Mesodermal cell (in vitro differentiated cells): ENCODE results near the gene CXCL11. TPM values are rescaled to one million over a fixed set of nuclear protein-coding genes. Genes with fewer than 3 reads are reported as not detected.
A peak's percentile ranks its signal among the peaks of the same experiment; 100 is the strongest.

Experiments
- H3K27ac ChIP-seq: 2 replicates; pipeline ENCODE4 v1.7.0; 2013; ENCODE audit warnings: mild to moderate bottlenecking, low read depth, low read length, moderate library complexity; ENCODE audit not compliant: severe bottlenecking
- H3K36me3 ChIP-seq: 2 replicates; pipeline ENCODE4 v1.7.1; 2013; ENCODE audit warnings: mild to moderate bottlenecking, low read length, moderate library complexity; ENCODE audit not compliant: control insufficient read depth, insufficient read depth
- H3K4me1 ChIP-seq: one replicate; pipeline ENCODE4 v1.7.1; 2013; ENCODE audit warnings: mild to moderate bottlenecking, low read length; ENCODE audit not compliant: insufficient read depth, control insufficient read depth, poor library complexity, severe bottlenecking
- H3K4me3 ChIP-seq: 2 replicates; pipeline ENCODE4 v1.7.0; 2013; ENCODE audit warnings: low read length, control low read depth, mild to moderate bottlenecking; ENCODE audit not compliant: insufficient read depth, poor library complexity, severe bottlenecking; ENCODE audit errors: extremely low read depth
- H3K9me3 ChIP-seq: 2 replicates; pipeline ENCODE4 v1.7.1; 2013; ENCODE audit warnings: mild to moderate bottlenecking, low read length, moderate library complexity; ENCODE audit not compliant: control insufficient read depth
- WGBS, 2 experiments: methylation state at CpG; one replicate each; pipeline ENCODE4 v1.1.5; 2013; ENCODE audit warnings: missing lambda C conversion rate in 2 of 2; ENCODE audit not compliant: insufficient coverage in 2 of 2; 5-methylcytosine and 5-hydroxymethylcytosine counted together
- polyA plus RNA-seq, 2 experiments: library from polyadenylated mRNA; stranded (reverse); fragments of 50-300 nt; gene quantifications; one replicate each; pipeline ENCODE4 v1.2.3, GENCODE V29; 2013

Gene CXCL11
- not detected for polyA plus RNA-seq (2013, experiment 1 of 2)
- not detected for polyA plus RNA-seq (2013, experiment 2 of 2)

DNA sequence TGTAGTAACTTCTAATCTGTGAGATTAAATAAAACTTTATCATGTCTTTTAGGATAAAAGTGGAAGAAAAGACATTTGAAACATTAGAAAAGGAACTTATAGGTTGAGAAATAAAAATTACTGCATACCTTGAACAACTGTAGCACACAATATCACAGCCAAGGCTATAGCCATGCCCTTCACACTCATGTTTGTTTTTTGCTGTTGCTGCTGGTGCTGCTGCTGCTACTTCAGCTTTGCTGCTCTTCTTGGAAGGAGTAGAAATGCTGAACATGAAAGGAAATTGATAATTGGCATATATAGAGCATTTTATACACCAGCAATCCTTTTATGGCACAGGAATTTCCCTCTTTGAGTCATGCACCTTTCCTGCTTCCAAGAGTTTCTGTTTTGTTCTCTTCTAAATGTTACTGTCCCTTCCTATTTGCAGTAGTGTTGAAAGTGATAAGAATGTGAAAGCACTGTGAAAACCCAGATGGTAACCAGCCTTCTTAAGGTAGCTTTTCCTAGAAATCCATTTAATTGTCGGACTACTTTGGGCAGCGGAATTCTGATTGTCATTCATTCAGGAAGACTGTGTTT is at the start of gene CXCL11:
CXCL11 (minus strand) TSS at position 272 of the 582 bp plus-strand sequence; CDS start at position 189, 83 bp downstream.
- 100% methylated on average over 2 of the region's 2 CpGs; no CpG with 5 or more reads in 1 of the 2 experiments for WGBS, 2 experiments
- Histone ChIP-seq H3K9me3 (no peaks in the 10 kb centered on the region), H3K4me3 (no peak within 1 kb of the TSS), H3K27ac (no peak within 1 kb of the TSS), H3K36me3 (no peaks in the 10 kb centered on the region), H3K4me1 (no peaks in the 10 kb centered on the region)

DNA sequence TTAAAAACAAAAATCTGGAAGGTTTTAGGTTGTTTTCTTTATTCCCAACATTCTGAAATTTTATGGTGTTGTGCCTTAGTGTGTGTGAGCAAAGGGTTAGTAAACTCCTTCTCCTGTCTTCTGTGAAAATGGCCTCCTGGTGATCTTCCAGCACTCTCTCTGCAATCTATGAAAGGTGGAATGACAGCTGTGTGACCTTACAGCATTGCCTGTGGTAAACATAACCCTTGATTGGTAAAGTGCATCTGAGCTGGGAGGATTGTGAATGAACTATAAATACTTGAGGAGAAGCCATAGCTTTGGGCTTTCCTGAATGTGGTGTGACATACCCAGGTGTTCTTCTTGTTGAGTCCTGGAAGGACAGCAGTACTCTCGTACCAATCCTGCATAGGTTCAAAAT is 48.7 kb upstream of the CXCL11 start:
- Histone ChIP-seq H3K27ac (no peak overlapping the region), H3K9me3 (no peaks in the 10 kb centered on the region), H3K4me3 (no peak overlapping the region), H3K4me1 (no peaks in the 10 kb centered on the region), H3K36me3 (no peaks in the 10 kb centered on the region)
- WGBS, 2 experiments = 100% methylated on average over 1 of the region's 1 CpG; no CpG with 5 or more reads in 1 of the 2 experiments

DNA sequence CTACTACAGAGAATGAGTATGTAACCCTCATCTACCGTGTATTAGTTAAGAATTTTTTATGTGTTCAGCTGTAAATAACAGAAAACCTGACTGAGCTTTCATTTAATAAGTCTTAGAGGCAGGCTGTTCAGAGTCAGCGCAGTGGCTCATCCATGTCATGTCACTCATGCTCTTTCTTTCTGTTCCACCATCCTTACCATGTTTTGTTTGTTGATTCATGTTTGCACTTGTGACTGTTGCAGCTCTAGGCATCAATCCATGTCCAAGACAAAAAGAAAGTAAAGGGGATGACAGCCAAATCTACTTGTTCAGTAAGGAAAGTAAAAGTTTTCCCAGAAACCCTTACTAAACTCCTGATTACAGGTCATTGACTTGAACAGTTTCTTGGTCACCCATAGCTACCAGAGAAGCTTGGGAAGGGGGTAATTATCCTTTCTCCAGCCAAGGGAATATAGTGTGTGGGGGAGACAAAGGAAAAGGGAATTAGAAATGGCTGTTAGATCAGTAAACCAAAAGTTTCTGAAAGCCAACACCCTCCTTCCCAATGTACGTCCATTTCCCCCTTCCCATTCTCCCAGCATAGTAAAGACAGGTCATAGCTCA is 47.6 kb upstream of the CXCL11 start:
- 100% methylated on average over 1 of the region's 3 CpGs; no CpG with 5 or more reads in 1 of the 2 experiments for WGBS, 2 experiments

DNA sequence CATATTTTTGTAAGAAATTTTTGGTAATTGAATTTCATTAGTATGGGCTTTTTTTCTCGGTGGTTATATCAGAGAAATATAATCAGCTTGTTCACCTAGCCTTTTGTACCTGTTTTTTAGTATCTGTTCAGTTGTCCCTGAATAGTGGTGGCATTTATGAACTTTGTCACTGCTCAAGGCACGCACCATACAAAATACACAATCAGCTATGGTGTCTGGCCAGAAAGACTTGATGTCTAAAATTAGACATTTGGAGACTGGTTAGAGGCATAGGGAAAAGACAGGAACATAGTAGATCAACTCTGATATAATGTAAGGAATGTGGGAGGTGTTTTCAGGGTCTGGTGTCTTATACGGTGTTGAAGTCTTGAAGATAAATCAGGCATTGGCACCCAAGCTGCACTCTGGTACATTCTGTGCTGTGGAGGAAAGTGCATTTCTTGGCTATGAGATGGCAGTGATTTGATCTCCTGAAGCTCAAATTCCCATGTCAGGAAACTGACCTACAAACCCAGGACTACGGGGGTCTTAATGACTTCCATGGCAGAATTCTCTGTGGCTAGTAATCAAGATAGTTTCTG is 42.3 kb upstream of the CXCL11 start:
- 97 to 100% methylated on average over 2 of the region's 4 CpGs for whole genome bisulfite sequencing, 2 experiments
- Histone ChIP-seq H3K27ac (no peak overlapping the region), H3K4me1 (no peaks in the 10 kb centered on the region)

More for the DNA sequence above, 47.6 kb upstream of the CXCL11 start:
- no peaks in the 10 kb centered on the region for H3K9me3 ChIP-seq
- no peak overlapping the region for H3K4me3 ChIP-seq
- H3K4me1 ChIP-seq = no peaks in the 10 kb centered on the region
- no peaks in the 10 kb centered on the region for H3K36me3 ChIP-seq
- no peak overlapping the region for H3K27ac ChIP-seq

DNA sequence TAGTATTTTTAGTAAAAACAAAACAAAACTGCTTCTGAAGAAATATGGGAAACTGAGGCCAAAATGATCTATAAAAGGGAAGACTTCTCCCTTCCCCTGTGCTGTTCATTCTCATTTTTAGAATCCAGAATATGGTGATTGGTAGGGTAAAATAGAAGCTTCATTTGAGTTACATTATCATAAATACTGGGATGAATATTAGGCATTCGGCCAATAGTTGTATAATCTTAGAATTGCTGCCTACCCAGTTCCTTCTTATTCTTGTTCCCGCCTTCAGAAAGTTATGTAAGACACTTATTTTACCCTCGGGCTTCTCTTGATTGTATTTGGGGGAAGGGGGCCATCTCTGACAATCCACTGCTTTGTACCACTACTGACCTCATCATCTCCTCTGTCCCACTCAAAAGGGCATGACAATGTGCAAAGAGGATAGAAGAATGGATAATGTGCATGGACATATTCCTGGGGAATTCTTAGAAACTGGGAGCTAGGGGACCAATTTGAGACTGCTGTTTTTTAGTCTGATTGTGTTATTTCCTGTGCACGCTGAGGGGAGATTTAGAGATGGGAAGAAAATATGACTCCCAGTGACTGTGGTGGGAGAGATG is 39.2 kb upstream of the CXCL11 start:
- Histone ChIP-seq H3K4me1 (no peaks in the 10 kb centered on the region), H3K9me3 (no peaks in the 10 kb centered on the region), H3K4me3 (no peak overlapping the region), H3K36me3 (no peaks in the 10 kb centered on the region), H3K27ac (peak overlapping the region; percentile 37)
- WGBS, 2 experiments = 93 to 100% methylated on average over 1 of the region's 4 CpGs

More for the DNA sequence above, 42.3 kb upstream of the CXCL11 start:
- Histone ChIP-seq H3K36me3 (no peaks in the 10 kb centered on the region), H3K9me3 (no peaks in the 10 kb centered on the region), H3K4me3 (no peak overlapping the region)

DNA sequence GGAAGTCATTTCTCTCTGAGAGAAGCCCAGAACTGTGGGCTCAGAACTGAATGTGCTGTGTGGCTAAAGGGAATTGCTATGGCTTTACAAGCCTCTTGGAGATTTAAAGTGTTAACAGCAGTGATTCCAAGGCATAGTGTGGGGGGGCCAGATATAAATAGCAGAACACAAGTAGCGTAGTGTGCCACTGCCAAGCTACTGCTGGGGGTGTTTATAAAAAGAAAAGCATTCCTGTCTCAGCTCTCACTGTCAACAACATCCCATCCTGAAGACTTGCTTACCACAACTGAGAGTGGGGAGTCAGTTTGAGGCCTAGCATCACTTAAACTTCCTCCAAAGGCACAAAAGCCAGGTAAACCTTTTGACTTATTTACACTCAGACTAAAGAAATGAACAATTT is 38.6 kb upstream of the CXCL11 start, which contains the start of gene ART3:
ART3 (plus strand) TSS at position 242 of the 400 bp plus-strand sequence. CDS start 1,181 bp downstream, outside the sequence.
- H3K9me3 ChIP-seq = no peaks in the 10 kb centered on the region
- H3K27ac ChIP-seq = peak within 1 kb of the TSS; percentile 37
- no peaks in the 10 kb centered on the region for H3K4me1 ChIP-seq
- H3K4me3 ChIP-seq = no peak within 1 kb of the TSS
- no CpG with 5 or more reads among the region's 1 CpG for WGBS, 2 experiments
- no peaks in the 10 kb centered on the region for H3K36me3 ChIP-seq

DNA sequence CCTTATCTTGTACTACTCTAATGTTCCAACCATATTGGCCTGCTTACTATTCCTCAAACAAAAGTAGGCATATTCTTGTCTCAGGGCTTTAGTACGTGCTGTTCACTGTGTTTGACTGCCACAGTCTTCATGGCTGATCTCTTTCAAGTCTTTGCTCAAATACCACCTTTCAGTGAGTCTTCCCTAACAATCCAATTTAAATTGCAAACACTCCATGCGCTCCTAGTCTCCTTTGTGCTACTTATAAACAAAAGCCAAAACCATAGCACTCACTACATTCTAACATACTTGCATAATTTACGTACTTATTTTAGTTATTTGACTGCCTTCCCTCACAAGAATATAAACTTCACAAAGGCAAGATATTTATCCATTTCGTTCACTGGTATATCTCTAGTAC is 36.9 kb upstream of the CXCL11 start:
- H3K4me1 ChIP-seq = no peaks in the 10 kb centered on the region
- H3K36me3 ChIP-seq = no peaks in the 10 kb centered on the region
- WGBS, 2 experiments = 55 to 61% methylated on average over 3 of the region's 4 CpGs
- H3K9me3 ChIP-seq = no peaks in the 10 kb centered on the region
- no peak overlapping the region for H3K27ac ChIP-seq
- no peak overlapping the region for H3K4me3 ChIP-seq

DNA sequence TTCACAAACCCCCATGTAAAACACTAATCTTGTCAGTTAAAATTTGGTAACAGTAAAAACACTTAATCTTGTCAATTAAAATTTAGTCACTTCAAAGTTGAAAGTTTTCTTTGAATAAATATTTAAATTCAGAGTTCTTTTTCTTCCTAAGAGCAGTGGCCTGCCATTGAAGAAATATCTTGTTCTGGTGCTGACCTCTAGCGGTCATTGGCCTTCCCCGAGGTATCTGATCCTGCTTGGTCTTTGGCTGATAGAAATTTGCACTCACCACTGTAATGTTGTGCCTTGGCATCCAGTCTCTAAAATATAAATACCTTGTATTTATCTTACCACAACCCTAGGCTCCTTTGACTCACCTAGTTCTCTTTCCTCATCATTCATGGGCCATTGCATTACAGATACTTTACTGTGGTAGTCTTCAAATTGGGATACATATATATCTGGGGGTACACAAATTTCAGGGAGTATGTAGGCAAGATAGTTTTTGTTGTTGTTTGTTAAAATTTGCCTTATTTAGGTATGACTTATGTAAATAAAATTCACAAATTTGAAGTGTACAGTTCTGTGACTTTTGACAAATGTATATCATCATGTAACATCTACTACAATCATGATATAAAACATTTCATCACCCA is 31.9 kb upstream of the CXCL11 start:
- Histone ChIP-seq H3K4me3 (no peak overlapping the region), H3K4me1 (no peaks in the 10 kb centered on the region), H3K27ac (no peak overlapping the region), H3K36me3 (no peaks in the 10 kb centered on the region), H3K9me3 (no peaks in the 10 kb centered on the region)
- WGBS, 2 experiments = 0% methylated on average over 2 of the region's 2 CpGs

DNA sequence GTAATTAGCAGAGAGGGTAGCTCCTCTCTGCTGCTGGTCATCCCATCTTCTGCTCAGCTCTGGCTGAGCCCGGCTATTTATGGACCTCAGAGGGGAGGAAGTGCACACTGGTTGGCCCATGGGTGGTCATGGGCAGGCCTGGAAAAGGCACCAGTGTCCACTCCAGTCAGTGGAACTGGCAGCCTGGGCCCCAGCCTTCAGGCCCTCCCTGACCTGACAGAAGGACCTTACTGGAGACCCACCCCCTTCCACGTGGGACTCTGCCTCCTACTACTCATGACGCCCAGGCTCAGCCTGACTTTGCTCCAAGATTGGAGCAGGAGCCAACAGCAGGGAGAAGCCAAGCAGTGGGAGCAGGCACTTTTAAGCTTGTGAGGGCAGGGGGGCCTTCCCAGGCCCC is 30.7 kb upstream of the CXCL11 start:
- no peak overlapping the region for H3K4me3 ChIP-seq
- H3K9me3 ChIP-seq = no peaks in the 10 kb centered on the region
- no peak overlapping the region for H3K27ac ChIP-seq
- 87 to 100% methylated on average over 2 of the region's 3 CpGs for WGBS, 2 experiments
- H3K36me3 ChIP-seq = no peaks in the 10 kb centered on the region
- H3K4me1 ChIP-seq = no peaks in the 10 kb centered on the region

DNA sequence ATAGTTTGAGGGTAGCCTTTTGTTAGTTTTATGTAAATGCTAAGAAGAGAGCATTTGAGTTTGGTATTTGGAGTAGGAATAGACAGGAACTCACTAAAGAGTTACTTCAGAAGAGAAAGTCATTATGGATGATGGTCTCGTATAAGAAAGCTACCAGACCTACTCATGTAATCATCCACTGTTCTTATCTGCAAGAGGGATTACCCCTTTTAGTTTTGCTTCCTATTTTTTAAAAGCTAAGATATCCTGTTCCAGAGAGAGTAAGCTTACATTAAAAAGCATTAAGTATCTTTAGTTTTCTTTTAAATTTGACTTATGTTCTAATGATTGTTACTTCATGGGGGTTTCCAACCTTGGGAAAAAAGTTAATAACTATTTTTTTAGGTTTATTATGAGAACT is 26.1 kb upstream of the CXCL11 start:
- Histone ChIP-seq H3K27ac (no peak overlapping the region), H3K9me3 (no peaks in the 10 kb centered on the region)
- WGBS, 2 experiments = 100% methylated on average over 1 of the region's 1 CpG; no CpG with 5 or more reads in 1 of the 2 experiments

More for the DNA sequence above, 26.1 kb upstream of the CXCL11 start:
- no peaks in the 10 kb centered on the region for H3K36me3 ChIP-seq
- H3K4me3 ChIP-seq = no peak overlapping the region
- no peaks in the 10 kb centered on the region for H3K4me1 ChIP-seq
